HG02642 (cell line): ENCODE data around the gene NUP210L.
A peak's percentile ranks its signal among the peaks of the same experiment; 100 is the strongest.

Source experiments
- ATAC-seq: cut with Tn5 transposase; IDR thresholded peaks from one replicate; pipeline ENCODE4 v1.9.1; 2021; ENCODE audit warnings: mild to moderate bottlenecking; ENCODE audit not compliant: unreplicated experiment, poor library complexity

Gene NUP210L

DNA sequence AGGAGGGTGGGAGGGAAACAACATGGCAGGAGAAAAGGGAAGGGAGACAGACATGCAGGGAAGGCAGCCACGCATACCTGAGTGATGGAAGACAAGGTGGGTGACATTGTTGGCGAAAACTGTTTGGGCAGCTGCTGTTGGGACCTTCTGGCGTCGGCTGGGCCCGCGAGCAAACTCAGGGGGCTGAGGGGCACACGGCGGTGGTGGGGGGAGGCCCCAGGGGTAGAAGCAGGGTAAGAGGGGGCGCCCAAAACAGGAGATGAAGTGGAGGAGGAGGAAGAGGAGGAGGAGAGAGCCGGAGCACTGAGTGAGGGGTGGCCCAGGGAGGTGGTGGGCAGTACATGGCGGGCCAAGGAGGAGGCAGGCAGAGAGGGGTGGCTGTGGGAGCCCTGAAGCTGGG is 203.7 kb downstream of the NUP210L start:
- no peak for ATAC-seq

DNA sequence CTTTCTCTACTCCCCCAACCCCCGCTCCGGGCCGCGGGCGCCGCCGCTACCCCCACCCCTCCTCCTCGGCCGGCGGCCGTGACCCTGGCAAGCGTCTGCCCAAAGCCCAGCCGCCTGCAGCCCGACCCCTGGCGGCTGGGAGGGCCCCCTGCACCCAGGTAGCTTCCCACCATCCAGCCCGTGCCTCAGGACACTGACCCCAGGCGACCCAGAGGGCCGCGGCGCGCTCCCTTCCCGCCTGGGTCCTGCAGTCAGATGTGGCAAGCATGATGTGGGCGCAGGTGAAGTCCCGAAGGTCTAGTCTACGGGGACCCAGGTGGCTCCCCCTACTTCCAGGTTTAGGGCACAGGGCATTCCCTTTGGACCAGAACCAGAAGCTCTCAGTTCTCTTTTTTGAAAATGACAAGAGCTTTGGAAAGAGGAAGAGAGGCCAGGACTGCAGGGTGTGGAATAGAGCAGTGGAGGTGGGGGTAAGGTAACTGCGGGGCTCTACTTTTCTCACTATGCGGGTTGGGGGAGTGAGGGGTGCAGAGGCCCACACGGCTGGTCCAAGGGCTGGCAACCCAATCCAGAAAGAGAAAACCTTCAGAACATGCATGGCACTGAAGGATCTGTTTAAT is 208.1 kb downstream of the NUP210L start, which contains the start of gene DENND4B:
Gene DENND4B, minus strand, starts transcription at position 97 of the 620 bp plus-strand sequence. CDS start 2,344 bp downstream, outside the sequence.
- peak; percentile 72 for ATAC-seq

DNA sequence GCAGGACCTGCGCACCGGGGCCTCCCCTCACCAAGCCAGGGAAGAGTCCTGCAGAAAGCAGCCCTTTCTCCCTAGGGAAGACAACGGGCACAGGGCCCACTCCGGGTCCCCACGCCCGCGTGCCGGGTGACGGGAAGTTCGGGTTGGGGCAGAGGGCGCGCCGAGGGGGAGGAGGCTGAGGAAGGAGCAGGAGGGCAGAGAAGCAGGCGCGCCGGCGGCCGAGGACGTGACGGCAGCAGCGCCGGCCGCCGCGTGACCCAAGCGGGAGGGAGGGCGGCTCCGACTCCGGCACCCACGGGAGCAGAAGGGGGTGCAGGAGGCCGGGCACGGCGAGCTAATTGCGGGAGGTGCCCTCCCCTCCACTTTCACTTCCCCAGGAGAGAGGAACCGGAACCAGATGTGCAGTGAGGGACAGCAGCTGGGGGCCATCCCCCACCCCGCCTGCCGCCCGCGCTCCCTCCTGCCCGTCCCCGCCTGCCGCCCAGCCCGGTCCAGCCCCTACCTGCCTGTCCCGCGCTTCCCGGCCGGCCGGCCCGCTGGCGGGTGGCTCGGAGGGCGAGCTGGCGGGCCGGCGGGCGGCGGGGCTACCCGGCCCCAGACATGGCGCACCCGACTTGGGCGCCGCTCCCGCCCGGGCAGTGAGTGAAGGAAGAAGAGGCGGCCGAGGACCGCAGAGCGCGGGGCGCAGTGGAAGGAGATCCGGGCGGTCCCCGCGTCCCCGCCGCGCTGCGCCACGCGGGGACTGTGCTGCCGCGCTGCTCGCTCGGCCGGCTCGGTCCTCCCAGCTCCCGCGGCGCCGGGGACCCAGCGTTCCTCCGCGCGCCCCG is 208.9 kb downstream of the NUP210L start:
- ATAC-seq = peak; percentile 74

DNA sequence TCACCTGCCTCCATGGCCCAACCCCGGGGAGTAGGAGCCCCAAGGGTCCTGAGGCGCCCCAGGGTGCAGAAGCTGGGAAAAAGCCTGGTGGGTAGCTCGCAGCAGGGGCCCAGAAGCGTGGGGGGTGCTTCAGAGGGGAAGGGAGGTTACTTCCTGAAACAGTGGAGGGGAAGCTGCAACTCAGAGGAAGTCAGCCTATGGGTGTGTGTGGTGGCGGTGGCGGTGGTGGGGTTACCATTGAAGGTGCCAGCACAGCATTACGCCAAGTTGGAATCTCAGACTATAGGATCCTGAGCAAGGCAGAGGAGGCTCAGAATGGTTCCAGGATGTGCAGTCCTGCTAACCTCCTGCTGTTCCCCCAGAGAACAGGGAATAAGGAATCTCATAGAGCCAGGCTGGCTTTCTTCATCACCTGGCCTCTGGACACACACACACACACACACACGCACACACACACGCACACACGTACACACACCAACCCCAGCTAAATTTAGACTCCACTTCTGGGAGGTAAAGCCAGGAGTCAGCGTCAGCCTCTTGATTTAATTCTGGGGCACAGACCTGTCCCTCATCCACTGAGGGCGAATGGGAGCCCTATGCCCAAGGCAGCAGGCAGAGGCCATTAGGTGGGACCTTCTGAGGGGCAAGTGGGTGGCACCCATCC is 209.6 kb downstream of the NUP210L start:
- no peak for ATAC-seq

DNA sequence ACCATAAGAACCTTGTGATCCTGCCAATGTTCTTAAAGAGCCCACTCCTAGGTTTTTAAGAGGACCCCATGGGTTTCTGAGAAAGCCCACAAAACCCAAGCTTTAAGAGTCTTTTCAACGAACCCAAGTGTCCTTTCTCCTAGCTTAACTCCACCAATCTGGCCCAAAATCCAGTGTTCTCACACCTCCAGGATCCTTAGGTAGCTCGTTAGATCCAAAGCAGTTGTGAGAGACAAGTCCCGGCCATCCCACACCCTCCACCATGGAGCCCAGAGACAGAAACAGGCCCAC is 210.1 kb downstream of the NUP210L start:
- ATAC-seq = no peak

DNA sequence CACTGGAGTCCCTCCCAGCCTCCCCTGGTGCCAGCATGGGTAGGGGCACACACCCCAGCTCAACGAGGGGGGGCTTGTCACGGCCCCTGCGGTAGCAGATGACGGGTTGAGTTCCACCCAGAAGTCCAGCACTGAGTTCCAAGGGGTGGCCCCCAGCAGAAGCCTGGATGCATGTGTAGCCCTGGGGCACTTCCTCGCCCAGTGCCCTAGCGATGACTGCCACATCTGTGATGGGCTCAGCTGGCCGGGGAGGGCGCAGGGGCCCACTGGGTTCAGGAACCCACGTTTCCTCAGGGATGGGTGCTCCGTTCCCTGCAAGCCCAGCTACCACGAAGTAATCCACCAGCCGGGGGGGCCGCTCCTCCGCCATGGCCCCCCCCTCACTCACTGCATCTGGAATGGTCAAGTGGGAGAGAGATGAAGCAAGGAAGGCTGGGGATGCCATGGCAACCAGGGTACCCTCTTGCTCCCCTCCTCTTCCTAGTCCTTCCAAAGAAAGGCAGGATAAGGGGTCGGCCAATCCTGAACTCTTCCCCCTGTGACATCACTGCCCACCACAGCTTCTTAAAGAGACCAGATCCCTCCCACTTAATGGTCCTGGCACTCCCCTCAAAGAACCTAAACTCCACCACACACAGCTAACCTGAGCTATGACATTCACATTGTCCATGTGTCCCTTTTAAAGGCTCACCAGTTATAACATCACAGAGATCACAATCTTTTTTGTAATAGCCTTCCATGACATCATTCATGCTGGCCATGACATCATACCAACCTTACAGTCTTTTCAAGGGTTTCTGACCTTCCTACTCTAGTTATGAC is 210.7 kb downstream of the NUP210L start:
- no peak for ATAC-seq

DNA sequence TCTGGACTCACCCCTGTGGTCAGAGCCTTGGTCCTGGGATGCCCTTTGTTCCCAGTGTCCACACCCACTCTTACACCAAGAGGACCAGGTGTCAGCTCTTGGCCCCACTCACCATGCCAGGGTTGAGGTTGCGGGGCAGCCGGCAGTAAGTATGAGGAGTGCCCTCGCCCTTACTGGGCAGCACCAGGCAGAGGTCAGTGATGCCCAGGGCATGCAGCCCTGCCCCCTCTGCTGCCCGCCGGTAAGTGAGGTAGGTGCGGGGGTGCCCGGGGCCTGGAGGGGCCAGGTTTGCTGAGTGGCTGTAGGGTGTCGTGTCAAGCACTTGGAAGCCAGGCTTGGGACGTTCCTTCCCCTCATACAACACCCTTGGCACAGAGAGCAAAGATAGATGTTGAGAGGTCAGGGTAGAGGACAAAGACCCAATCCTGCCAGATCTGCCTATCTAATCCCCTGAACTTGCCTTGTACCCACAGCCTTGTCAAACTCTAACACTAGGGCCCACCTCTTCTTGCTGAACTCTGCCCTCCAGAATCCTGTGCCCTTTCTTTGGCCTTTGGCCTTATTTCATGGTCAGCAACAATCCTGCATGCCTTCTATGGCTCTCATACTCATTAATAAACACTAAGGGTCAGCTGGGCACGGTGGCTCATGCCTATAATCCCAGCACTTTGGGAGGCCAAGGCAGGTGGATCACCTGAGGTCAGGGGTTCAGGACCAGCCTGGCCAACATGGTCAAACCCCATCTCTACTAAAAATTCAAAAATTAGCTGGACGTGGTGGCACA is 211.9 kb downstream of the NUP210L start:
- no peak for ATAC-seq
